PC-9 (cell line): ENCODE results near the gene FOXJ3.

ENCODE experiments used
- EZH2 ChIP-seq: fragments of 200-600 bp; sonication (generic); IDR thresholded peaks from 2 replicates; pipeline ENCODE4 v1.8.0; 2017; ENCODE audit warnings: antibody characterized with exemption, low read depth
- TF ChIP-seq, protein P1 (sequence below): fragments of 200-600 bp; sonication (generic); conservative IDR thresholded peaks from 2 replicates; pipeline ENCODE4 v1.6.1; 2017; ENCODE audit warnings: mixed run types, antibody characterized with exemption, mild to moderate bottlenecking, moderate library complexity

DNA sequence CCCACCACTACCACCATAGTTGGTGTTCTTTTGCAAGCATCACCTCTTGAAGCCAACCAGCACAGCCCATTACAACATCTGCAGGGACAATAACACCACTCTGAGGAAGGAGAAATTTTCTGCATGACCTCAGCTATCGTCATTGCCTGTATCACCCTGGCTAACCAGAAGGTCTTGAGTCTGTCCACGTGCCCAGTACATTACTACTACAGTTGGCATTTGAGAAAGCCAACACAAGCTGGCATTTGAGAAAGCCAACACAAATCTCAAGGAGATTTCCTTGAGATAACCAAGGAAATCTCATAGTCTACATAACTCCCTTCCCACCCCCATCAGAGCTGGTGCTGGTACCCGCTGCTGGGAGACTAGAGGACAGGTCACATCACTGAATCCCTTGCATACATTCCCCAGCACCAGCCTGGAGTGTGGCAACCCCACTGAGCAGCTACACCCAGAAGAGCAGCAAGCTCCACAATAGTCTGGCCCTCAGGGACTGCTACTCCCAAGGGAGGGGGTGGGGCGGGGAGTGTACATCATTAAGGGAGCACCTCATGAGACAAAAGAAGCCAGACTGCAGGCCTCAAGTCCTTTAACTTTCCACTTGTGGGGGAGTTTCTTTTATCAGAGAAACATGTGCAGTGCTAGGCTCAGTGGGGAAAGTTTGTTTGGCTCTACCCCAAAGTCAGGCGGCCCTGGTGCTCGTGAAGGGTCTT lies 124.5 kb downstream of the FOXJ3 start:
- TF ChIP-seq, protein P1, sequence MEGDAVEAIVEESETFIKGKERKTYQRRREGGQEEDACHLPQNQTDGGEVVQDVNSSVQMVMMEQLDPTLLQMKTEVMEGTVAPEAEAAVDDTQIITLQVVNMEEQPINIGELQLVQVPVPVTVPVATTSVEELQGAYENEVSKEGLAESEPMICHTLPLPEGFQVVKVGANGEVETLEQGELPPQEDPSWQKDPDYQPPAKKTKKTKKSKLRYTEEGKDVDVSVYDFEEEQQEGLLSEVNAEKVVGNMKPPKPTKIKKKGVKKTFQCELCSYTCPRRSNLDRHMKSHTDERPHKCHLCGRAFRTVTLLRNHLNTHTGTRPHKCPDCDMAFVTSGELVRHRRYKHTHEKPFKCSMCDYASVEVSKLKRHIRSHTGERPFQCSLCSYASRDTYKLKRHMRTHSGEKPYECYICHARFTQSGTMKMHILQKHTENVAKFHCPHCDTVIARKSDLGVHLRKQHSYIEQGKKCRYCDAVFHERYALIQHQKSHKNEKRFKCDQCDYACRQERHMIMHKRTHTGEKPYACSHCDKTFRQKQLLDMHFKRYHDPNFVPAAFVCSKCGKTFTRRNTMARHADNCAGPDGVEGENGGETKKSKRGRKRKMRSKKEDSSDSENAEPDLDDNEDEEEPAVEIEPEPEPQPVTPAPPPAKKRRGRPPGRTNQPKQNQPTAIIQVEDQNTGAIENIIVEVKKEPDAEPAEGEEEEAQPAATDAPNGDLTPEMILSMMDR, result no peak
- TF ChIP-seq EZH2, result no peak
